HPDE6-E6E7 (cell line): ENCODE data around the gene LRRC26.

ENCODE experiments used
- DNase-seq: peaks from one replicate; pipeline ENCODE4 v3.0.0; 2011; ENCODE audit warnings: missing footprints; ENCODE audit errors: extremely low spot score

The LRRC26 gene

GRCh38 chr9:137183980-137184595, 14.2 kb upstream of the LRRC26 start:
- DNase-seq, result no peak

GRCh38 chr9:137182836-137183235, 13.0 kb upstream of the LRRC26 start:
- DNase-seq, result no peak

GRCh38 chr9:137181680-137182079, 11.8 kb upstream of the LRRC26 start:
- DNase-seq, result no peak

- DNase-seq, result no peak
These were observed 10.6 kb upstream of the LRRC26 start for GRCh38 chr9:137180491-137180890.

GRCh38 chr9:137179761-137180160, 9.9 kb upstream of the LRRC26 start:
- DNase-seq, result no peak

- no peak for DNase-seq
These were observed 9.2 kb upstream of the LRRC26 start for GRCh38 chr9:137178939-137179630.

GRCh38 chr9:137178201-137178938, 8.5 kb upstream of the LRRC26 start:
- DNase-seq, result no peak

GRCh38 chr9:137176302-137177182, 6.7 kb upstream of the LRRC26 start:
- DNase-seq, result peak; percentile 75

- no peak for DNase-seq
These were observed 5.6 kb upstream of the LRRC26 start for GRCh38 chr9:137175345-137175961.

GRCh38 chr9:137174722-137175293, 5.0 kb upstream of the LRRC26 start:
- DNase-seq, result no peak

GRCh38 chr9:137173796-137174664, 4.2 kb upstream of the LRRC26 start:
- no peak for DNase-seq

- no peak for DNase-seq
These were observed 3.3 kb upstream of the LRRC26 start for GRCh38 chr9:137172901-137173795.

- no peak for DNase-seq
These were observed 1.5 kb upstream of the LRRC26 start for GRCh38 chr9:137171149-137171900.

- no peak for DNase-seq
These were observed 766 bp upstream of the LRRC26 start for GRCh38 chr9:137170486-137171148.

GRCh38 chr9:137168904-137169856, 671 bp downstream of the LRRC26 start:
- no peak for DNase-seq

GRCh38 chr9:137168573-137168903, 1.3 kb downstream of the LRRC26 start:
- DNase-seq, result no peak
